WTC11 (cell line): ENCODE measurements around the gene KCNG2. TPM values are rescaled to one million over a fixed set of nuclear protein-coding genes. Genes with fewer than 3 reads are reported as not detected.

ENCODE experiments used
- ATAC-seq: fragments of 200-7000 bp; cut with Tn5 transposase; 2 replicates; pipeline ENCODE4 v1.10.0; 2021; ENCODE audit warnings: mild to moderate bottlenecking, moderate library complexity
- CTCF ChIA-PET: fragments of 300-600 bp; sonication (Branson Sonifier 250); formaldehyde crosslinking; loops from one replicate; lab custom pipeline; 2021; ENCODE audit warnings: antibody characterized with exemption; lab: Charles Lee
- POLR2A ChIA-PET: fragments of 350-600 bp; sonication (Branson Sonifier 250); formaldehyde crosslinking; loops from one replicate; lab custom pipeline; 2021; ENCODE audit warnings: antibody characterized with exemption; lab: Charles Lee
- DNase-seq: peaks from one replicate; pipeline ENCODE4 v3.0.0; 2021; ENCODE audit warnings: low spot score
- H3K27ac Mint-ChIP-seq: 2 replicates; pipeline ENCODE4 v1.8.0; 2021; ENCODE audit warnings: mixed read lengths
- H3K27me3 Mint-ChIP-seq: 2 replicates; pipeline ENCODE4 v1.8.0; 2021; ENCODE audit warnings: low read depth, mild to moderate bottlenecking, moderate library complexity, mixed read lengths
- H3K36me3 Mint-ChIP-seq: 2 replicates; pipeline ENCODE4 v1.8.0; 2021; ENCODE audit warnings: mixed read lengths
- H3K4me1 Mint-ChIP-seq: 2 replicates; pipeline ENCODE4 v1.8.0; 2022; ENCODE audit warnings: mixed read lengths
- H3K4me3 Mint-ChIP-seq: 2 replicates; pipeline ENCODE4 v1.8.0; 2021; ENCODE audit warnings: mild to moderate bottlenecking, moderate library complexity, mixed read lengths
- H3K9me3 Mint-ChIP-seq: 2 replicates; pipeline ENCODE4 v1.8.0; 2021; ENCODE audit warnings: mixed read lengths
- CDX4 ChIP-seq: fragments of 250-450 bp; sonication (Bioruptor Pico); IDR thresholded peaks from 2 replicates; pipeline ENCODE4 v1.9.0; 2021; ENCODE audit warnings: moderate library complexity, mild to moderate bottlenecking, inconsistent platforms, borderline replicate concordance
- ESRRA ChIP-seq: sonication (generic); formaldehyde crosslinking; IDR thresholded peaks from 2 replicates; pipeline ENCODE4 v1.8.1; 2022; ENCODE audit warnings: mild to moderate bottlenecking, missing genetic modification reagents, borderline replicate concordance
- ETV6 ChIP-seq: sonication (generic); formaldehyde crosslinking; IDR thresholded peaks from 2 replicates; pipeline ENCODE4 v1.8.1; 2022; ENCODE audit warnings: mild to moderate bottlenecking, missing genetic modification reagents
- FOXP1 ChIP-seq: sonication (generic); formaldehyde crosslinking; IDR thresholded peaks from 2 replicates; pipeline ENCODE4 v1.8.0; 2022; ENCODE audit warnings: missing genetic modification reagents, mild to moderate bottlenecking, moderate library complexity, borderline replicate concordance
- GRHL2 ChIP-seq: fragments of 250-450 bp; sonication (Bioruptor Pico); IDR thresholded peaks from 2 replicates; pipeline ENCODE4 v1.8.0; 2022; ENCODE audit warnings: mild to moderate bottlenecking, moderate library complexity; ENCODE audit not compliant: insufficient replicate concordance, severe bottlenecking
- JUN ChIP-seq: sonication (generic); formaldehyde crosslinking; IDR thresholded peaks from 2 replicates; pipeline ENCODE4 v1.8.0; 2023; ENCODE audit warnings: mild to moderate bottlenecking, missing genetic modification reagents
- MAX ChIP-seq: sonication (generic); formaldehyde crosslinking; IDR thresholded peaks from 2 replicates; pipeline ENCODE4 v1.8.0; 2022; ENCODE audit warnings: mild to moderate bottlenecking, missing genetic modification reagents
- PRDM15 ChIP-seq: sonication (generic); formaldehyde crosslinking; IDR thresholded peaks from 2 replicates; pipeline ENCODE4 v1.8.0; 2022; ENCODE audit warnings: missing genetic modification reagents
- PRRX2 ChIP-seq: fragments of 250-450 bp; sonication (Bioruptor Pico); IDR thresholded peaks from 2 replicates; pipeline ENCODE4 v1.8.0; 2021; ENCODE audit warnings: mild to moderate bottlenecking
- SOX15 ChIP-seq: fragments of 250-450 bp; sonication (Bioruptor Pico); IDR thresholded peaks from 2 replicates; pipeline ENCODE4 v1.9.0; 2021; ENCODE audit warnings: mild to moderate bottlenecking
- TP53 ChIP-seq: sonication (generic); formaldehyde crosslinking; IDR thresholded peaks from 2 replicates; pipeline ENCODE4 v1.8.1; 2023; ENCODE audit warnings: mild to moderate bottlenecking, missing genetic modification reagents
- ZBTB21 ChIP-seq: sonication (generic); formaldehyde crosslinking; IDR thresholded peaks from 2 replicates; pipeline ENCODE4 v1.8.1; 2023; ENCODE audit warnings: mild to moderate bottlenecking, missing genetic modification reagents, borderline replicate concordance
- ZNF121 ChIP-seq: sonication (generic); formaldehyde crosslinking; IDR thresholded peaks from 2 replicates; pipeline ENCODE4 v1.8.0; 2023; ENCODE audit warnings: missing genetic modification reagents
- ZNF138 ChIP-seq: sonication (generic); formaldehyde crosslinking; conservative IDR thresholded peaks from 2 replicates; pipeline ENCODE4 v1.8.1; 2022; ENCODE audit warnings: mild to moderate bottlenecking, moderate library complexity, missing genetic modification reagents
- ZNF263 ChIP-seq: sonication (generic); formaldehyde crosslinking; IDR thresholded peaks from 2 replicates; pipeline ENCODE4 v1.8.1; 2022; ENCODE audit warnings: low read depth, mild to moderate bottlenecking, moderate library complexity, missing genetic modification reagents
- ZNF532 ChIP-seq: fragments of 250-450 bp; sonication (Bioruptor Pico); IDR thresholded peaks from 2 replicates; pipeline ENCODE4 v1.9.0; 2021; ENCODE audit warnings: mild to moderate bottlenecking, borderline replicate concordance
- total RNA-seq: library from RNA; stranded (reverse); gene quantifications from 3 replicates; pipeline ENCODE4 v1.2.3, GENCODE V29; 2021
- TF ChIP-seq, protein P1 (sequence below): sonication (generic); formaldehyde crosslinking; IDR thresholded peaks from 2 replicates; pipeline ENCODE4 v1.8.1; 2022; ENCODE audit warnings: low read depth, missing genetic modification reagents, borderline replicate concordance
- TF ChIP-seq, protein P2 (sequence below): sonication (generic); formaldehyde crosslinking; IDR thresholded peaks from 2 replicates; pipeline ENCODE4 v1.8.0; 2022; ENCODE audit warnings: mild to moderate bottlenecking, missing genetic modification reagents

Gene KCNG2
- total RNA-seq, 1 experiment from 2014 or later = 0.50 TPM

DNA sequence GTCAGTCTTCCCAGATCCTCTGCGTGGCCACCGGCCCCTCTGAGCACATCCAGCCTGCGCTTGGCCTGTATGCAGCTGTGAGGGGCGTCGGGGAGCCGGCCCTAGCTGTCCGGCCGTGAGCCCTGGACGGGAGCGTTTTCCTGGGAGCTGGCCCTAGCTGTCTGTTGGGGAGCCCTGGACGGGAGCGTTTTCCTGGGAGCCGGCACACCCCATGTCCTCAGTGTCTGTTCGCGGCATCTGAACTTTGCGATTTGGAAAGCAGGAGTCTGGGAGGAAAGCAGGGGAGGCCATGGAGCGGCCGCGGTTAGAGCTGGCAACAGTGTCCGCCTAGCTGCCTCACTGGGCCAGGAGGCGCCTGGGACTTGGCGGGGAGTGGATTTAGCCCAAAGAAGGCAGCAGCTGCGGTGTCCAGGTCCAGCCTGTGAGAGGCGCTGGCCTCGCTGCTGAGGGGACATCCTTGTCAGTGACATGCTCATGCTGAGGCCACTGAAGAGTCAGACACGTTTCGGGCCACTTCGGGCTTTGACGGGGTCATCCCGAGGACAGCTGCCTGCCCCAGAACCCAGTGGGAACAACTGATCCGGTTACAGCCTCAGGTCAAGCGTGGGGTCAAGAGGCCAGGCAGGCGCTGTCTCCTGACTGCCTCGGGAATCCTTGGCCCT lies 75.8 kb downstream of the KCNG2 start (continued):
- no peak for TF ChIP-seq CDX4 (CRISPR knock-in tag)
- TF ChIP-seq ZNF121 (CRISPR knock-in tag) = no peak
- TF ChIP-seq PRDM15 (CRISPR knock-in tag) = no peak
- no peak for TF ChIP-seq GRHL2
- no peak for TF ChIP-seq FOXP1
- no peak for TF ChIP-seq PRRX2 (CRISPR knock-in tag)
- no peak for TF ChIP-seq ESRRA (CRISPR knock-in tag)

- Mint-ChIP-seq H3K27ac (peak overlapping the region; percentile 17; the same call in 1 of the 2 replicates), H3K4me3 (no peak overlapping the region), H3K9me3 (no peaks in the 10 kb centered on the region), H3K27me3 (no peaks in the 10 kb centered on the region), H3K36me3 (no peaks in the 10 kb centered on the region), H3K4me1 (no peaks in the 10 kb centered on the region)
- no peak for ATAC-seq
- POLR2A ChIA-PET = no interaction called here
- TF ChIP-seq ETV6 (CRISPR knock-in tag) = no peak
- TF ChIP-seq MAX = no peak
- TF ChIP-seq ZBTB21 (CRISPR knock-in tag) = no peak
- TF ChIP-seq, protein P1, sequence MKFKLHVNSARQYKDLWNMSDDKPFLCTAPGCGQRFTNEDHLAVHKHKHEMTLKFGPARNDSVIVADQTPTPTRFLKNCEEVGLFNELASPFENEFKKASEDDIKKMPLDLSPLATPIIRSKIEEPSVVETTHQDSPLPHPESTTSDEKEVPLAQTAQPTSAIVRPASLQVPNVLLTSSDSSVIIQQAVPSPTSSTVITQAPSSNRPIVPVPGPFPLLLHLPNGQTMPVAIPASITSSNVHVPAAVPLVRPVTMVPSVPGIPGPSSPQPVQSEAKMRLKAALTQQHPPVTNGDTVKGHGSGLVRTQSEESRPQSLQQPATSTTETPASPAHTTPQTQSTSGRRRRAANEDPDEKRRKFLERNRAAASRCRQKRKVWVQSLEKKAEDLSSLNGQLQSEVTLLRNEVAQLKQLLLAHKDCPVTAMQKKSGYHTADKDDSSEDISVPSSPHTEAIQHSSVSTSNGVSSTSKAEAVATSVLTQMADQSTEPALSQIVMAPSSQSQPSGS (CRISPR knock-in tag) = no peak
- no peak for TF ChIP-seq TP53 (CRISPR knock-in tag)
- TF ChIP-seq, protein P2, sequence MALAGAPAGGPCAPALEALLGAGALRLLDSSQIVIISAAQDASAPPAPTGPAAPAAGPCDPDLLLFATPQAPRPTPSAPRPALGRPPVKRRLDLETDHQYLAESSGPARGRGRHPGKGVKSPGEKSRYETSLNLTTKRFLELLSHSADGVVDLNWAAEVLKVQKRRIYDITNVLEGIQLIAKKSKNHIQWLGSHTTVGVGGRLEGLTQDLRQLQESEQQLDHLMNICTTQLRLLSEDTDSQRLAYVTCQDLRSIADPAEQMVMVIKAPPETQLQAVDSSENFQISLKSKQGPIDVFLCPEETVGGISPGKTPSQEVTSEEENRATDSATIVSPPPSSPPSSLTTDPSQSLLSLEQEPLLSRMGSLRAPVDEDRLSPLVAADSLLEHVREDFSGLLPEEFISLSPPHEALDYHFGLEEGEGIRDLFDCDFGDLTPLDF (CRISPR knock-in tag) = no peak
- CTCF ChIA-PET = interaction anchor here (1.4 kb wide), 1 partner anchor 18 kb away, joined by 3 read pairs; no protein-coding TSS in a partner anchor
- DNase-seq = no peak
Measured at GRCh38 chr18:79874553-79875530, 77.1 kb downstream of the KCNG2 start.

GRCh38 chr18:79875531-79875919 lies 77.8 kb downstream of the KCNG2 start:
- CTCF ChIA-PET = interaction anchor here (1.4 kb wide), 1 partner anchor 19 kb away, joined by 3 read pairs; no protein-coding TSS in a partner anchor
- H3K4me3 Mint-ChIP-seq = no peak overlapping the region
- peak overlapping the region; percentile 17; the same call in 1 of the 2 replicates for H3K27ac Mint-ChIP-seq
- ATAC-seq (no peak), DNase-seq (no peak)
- POLR2A ChIA-PET = no interaction called here
- H3K36me3 Mint-ChIP-seq = no peaks in the 10 kb centered on the region
- H3K27me3 Mint-ChIP-seq = no peaks in the 10 kb centered on the region
- H3K9me3 Mint-ChIP-seq = no peaks in the 10 kb centered on the region
- H3K4me1 Mint-ChIP-seq = no peaks in the 10 kb centered on the region
- TF ChIP-seq ZNF532 (CRISPR knock-in tag) = no peak
- no peak for TF ChIP-seq SOX15 (CRISPR knock-in tag)
- no peak for TF ChIP-seq ZNF138
- TF ChIP-seq, protein P1 (CRISPR knock-in tag) = no peak
- no peak for TF ChIP-seq JUN (CRISPR knock-in tag)
- no peak for TF ChIP-seq ZNF263 (CRISPR knock-in tag)
